A549 (cell line): ENCODE measurements around the gene GLP2R. TPM values are rescaled to one million over a fixed set of nuclear protein-coding genes. Genes with fewer than 3 reads are reported as not detected.

Source experiments
- ATAC-seq, 2 experiments: fragments of 200-7000 bp in 1 of 2; fragments of >200 bp in 1 of 2; cut with Nextera tagmentation in 1 of 2; cut with Tn5 transposase in 1 of 2; 3 replicates each; pipeline versions ENCODE4 v1.8.0 to v1.9.1; 2018 to 2020; ENCODE audit warnings: mild to moderate bottlenecking in 1 of 2, moderate library complexity in 1 of 2
- CTCF ChIA-PET: fragments of 300-600 bp; sonication (Branson Sonifier 250); formaldehyde crosslinking; extraction: SDS; loops from one replicate; lab custom pipeline; 2021; ENCODE audit warnings: antibody characterized with exemption, inconsistent platforms; lab: Yijun Ruan, JAX
- POLR2A ChIA-PET: fragments of 350-600 bp; formaldehyde crosslinking; extraction: SDS; loops from one replicate; lab custom pipeline; 2021; ENCODE audit warnings: antibody characterized with exemption, inconsistent platforms; lab: Yijun Ruan, JAX
- DNase-seq, 2 experiments: peaks; one replicate each; pipeline versions ENCODE4 v3.0.0 to v3.0.0-alpha.2; 2011 to 2016; ENCODE audit warnings: low read depth in 1 of 2, low spot score in 1 of 2
- FAIRE-seq: peaks from 2 replicates; lab custom pipeline; 2011; peaks lifted over from hg19 to GRCh38; lab: Jason Lieb, UNC
- H3K27ac ChIP-seq, 2 experiments: fragments of >200 bp; sonication (Bioruptor Twin); formaldehyde crosslinking; 3 replicates each; pipeline ENCODE4 v1.5.1; 2016 to 2017
- H3K4me1 ChIP-seq: fragments of >200 bp; sonication (Bioruptor Twin); formaldehyde crosslinking; 3 replicates; pipeline ENCODE4 v1.6.1; 2016
- H3K4me2 ChIP-seq: fragments of >200 bp; sonication (Bioruptor Twin); formaldehyde crosslinking; 3 replicates; pipeline ENCODE4 v1.6.1; 2016
- H3K4me3 ChIP-seq: fragments of >200 bp; sonication (Bioruptor Twin); formaldehyde crosslinking; 3 replicates; pipeline ENCODE4 v1.5.1; 2016
- H3K9me3 ChIP-seq: fragments of >200 bp; sonication (Bioruptor Twin); formaldehyde crosslinking; 3 replicates; pipeline ENCODE4 v1.6.1; 2016
- CEBPB ChIP-seq, 2 experiments: fragments of >200 bp in 1 of 2; sonication (Bioruptor Twin) in 1 of 2; formaldehyde crosslinking in 1 of 2; IDR thresholded peaks; 2 replicates each; pipeline ENCODE4 v1.6.1; 2012 to 2016
- CHD2 ChIP-seq: fragments of 150-350 bp; IDR thresholded peaks from 2 replicates; pipeline ENCODE4 v1.6.1; 2014; ENCODE audit warnings: low read length; ENCODE audit not compliant: partially characterized antibody
- EP300 ChIP-seq, 2 experiments: fragments of >200 bp; sonication (Bioruptor Twin); formaldehyde crosslinking; IDR thresholded peaks; 2 replicates in 1 of 2; 3 replicates in 1 of 2; pipeline ENCODE4 v1.6.1; 2016 to 2017
- ESRRA ChIP-seq: fragments of 150-350 bp; IDR thresholded peaks from 2 replicates; pipeline ENCODE4 v1.6.1; 2014; ENCODE audit warnings: mild to moderate bottlenecking, low read length, borderline replicate concordance
- FOSB ChIP-seq: fragments of 250-450 bp; sonication (Bioruptor Pico); IDR thresholded peaks from 2 replicates; pipeline ENCODE4 v1.5.0; 2020; ENCODE audit warnings: mild to moderate bottlenecking, moderate library complexity
- GATA3 ChIP-seq: IDR thresholded peaks from 2 replicates; pipeline ENCODE4 v1.6.1; 2012; ENCODE audit warnings: borderline replicate concordance
- HOXA7 ChIP-seq: fragments of 250-450 bp; sonication (Bioruptor Pico); IDR thresholded peaks from 2 replicates; pipeline ENCODE4 v1.5.0; 2020; ENCODE audit warnings: mild to moderate bottlenecking, moderate library complexity
- JUNB ChIP-seq: fragments of >200 bp; sonication (Bioruptor Twin); formaldehyde crosslinking; IDR thresholded peaks from 2 replicates; pipeline ENCODE4 v1.6.1; 2016
- POLR2A ChIP-seq: IDR thresholded peaks from 2 replicates; pipeline ENCODE4 v1.6.1; 2012; ENCODE audit warnings: mild to moderate bottlenecking, low read length
- POLR2AphosphoS2 ChIP-seq: conservative IDR thresholded peaks from 2 replicates; pipeline ENCODE4 v1.6.1; 2012; ENCODE audit warnings: low read length, improper control_type of control experiment, inconsistent platforms
- RAD21 ChIP-seq, 2 experiments: fragments of >200 bp in 1 of 2; sonication (Bioruptor Twin) in 1 of 2; formaldehyde crosslinking in 1 of 2; IDR thresholded peaks in 1 of 2; conservative IDR thresholded peaks in 1 of 2; 2 replicates in 1 of 2; 3 replicates in 1 of 2; pipeline ENCODE4 v1.6.1; 2012 to 2018; ENCODE audit warnings: inconsistent platforms in 1 of 2
- RARB ChIP-seq: fragments of 250-450 bp; sonication (Bioruptor Pico); IDR thresholded peaks from 2 replicates; pipeline ENCODE4 v1.8.0; 2021; ENCODE audit warnings: mild to moderate bottlenecking, moderate library complexity
- RFX5 ChIP-seq: fragments of 450-650 bp; IDR thresholded peaks from 2 replicates; pipeline ENCODE4 v1.7.1; 2014; ENCODE audit warnings: antibody characterized with exemption, mild to moderate bottlenecking, moderate library complexity
- RNF2 ChIP-seq: fragments of 200-600 bp; sonication (generic); IDR thresholded peaks from 2 replicates; pipeline ENCODE4 v1.6.1; 2016; ENCODE audit warnings: low read depth, mild to moderate bottlenecking, antibody characterized with exemption, moderate library complexity, borderline replicate concordance
- SREBF2 ChIP-seq: fragments of 450-650 bp; IDR thresholded peaks from 2 replicates; pipeline ENCODE4 v1.6.1; 2014; ENCODE audit warnings: mild to moderate bottlenecking, moderate library complexity
- TFCP2L1 ChIP-seq: fragments of 250-450 bp; sonication (Bioruptor Pico); IDR thresholded peaks from 2 replicates; pipeline ENCODE4 v1.5.0; 2021; ENCODE audit warnings: mild to moderate bottlenecking
- TP53 ChIP-seq: fragments of 250-450 bp; sonication (Bioruptor Pico); IDR thresholded peaks from 2 replicates; pipeline ENCODE4 v1.5.0; 2021; ENCODE audit warnings: mild to moderate bottlenecking, moderate library complexity
- ZC3H11A ChIP-seq: fragments of 450-650 bp; IDR thresholded peaks from 2 replicates; pipeline ENCODE4 v1.6.1; 2014; ENCODE audit warnings: antibody characterized with exemption, mild to moderate bottlenecking
- WGBS: methylation state at CpG from one replicate; pipeline ENCODE4 v1.1.6; 2017; ENCODE audit errors: missing lambda C conversion rate; 5-methylcytosine and 5-hydroxymethylcytosine counted together
- polyA plus RNA-seq, 4 experiments: library from polyadenylated mRNA; depleted of rRNA in 3 of 4; stranded (reverse); fragments of >200 nt; fragmentation: RNase III in 1 of 4; extraction: RNeasy Plus Mini Kit Qiagen cat#74134 plus additional on column Dnase treatment in 1 of 4; gene quantifications; 2 replicates in 3 of 4; 3 replicates in 1 of 4; pipeline ENCODE4 v1.2.3, GENCODE V29; 2011 to 2017
- TF ChIP-seq, protein P1 (sequence below): fragments of >200 bp; sonication (Bioruptor Twin); formaldehyde crosslinking; IDR thresholded peaks from 3 replicates; pipeline ENCODE4 v1.5.1; 2016
- TF ChIP-seq, protein P2 (sequence below): fragments of 250-450 bp; sonication (Bioruptor Pico); IDR thresholded peaks from 2 replicates; pipeline ENCODE4 v1.5.0; 2020; ENCODE audit warnings: low read depth, mild to moderate bottlenecking, moderate library complexity
- TF ChIP-seq, protein P3 (sequence below): fragments of >200 bp; sonication (Bioruptor Twin); formaldehyde crosslinking; IDR thresholded peaks from 2 replicates; pipeline ENCODE4 v1.6.1; 2016

GLP2R gene
- polyA plus RNA-seq, 2 of the 4 experiments (the other 2 are of a cell fraction), result 27.9 to 48.7 TPM

DNA sequence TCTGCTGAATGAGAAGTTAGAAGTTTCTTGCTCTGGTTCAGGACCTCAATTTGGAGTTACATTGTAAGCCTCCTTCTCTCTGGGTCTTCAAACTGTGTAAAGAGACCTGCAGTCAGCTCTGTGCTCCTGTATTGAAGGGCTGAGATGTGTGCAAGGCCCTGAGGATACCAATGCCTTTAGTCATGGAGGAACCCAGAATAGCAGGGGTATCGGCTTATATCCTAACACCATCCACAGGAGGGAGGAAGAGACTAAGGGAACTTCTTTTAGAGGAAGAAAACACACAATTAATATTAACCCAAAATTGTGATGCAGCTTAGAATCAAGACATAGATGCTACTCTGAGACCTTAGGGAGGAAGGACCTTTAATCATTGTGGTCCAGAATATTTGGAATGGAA is 36.5 kb downstream of the GLP2R start:
- TF ChIP-seq RAD21 (conservative IDR thresholded peaks at IDR 0.05 in 1 of 2, IDR thresholded peaks at IDR 0.05 in 1 of 2), result 0 out of 5 replicates have a peak, but pooled peaks of 1 of the 2 experiments have one; percentile 5
- TF ChIP-seq POLR2AphosphoS2, result no peak
- ATAC-seq (peak; percentile 65 to 71; a peak in 4 of 6 replicates), DNase-seq (peak in 1 of 2 experiments; percentile 24), FAIRE-seq (peak; percentile 94)
- ChIA-PET POLR2A (no interaction called here), CTCF (interaction anchor here (1.0 to 1.4 kb wide), 4 partner anchors 21 to 64 kb away, joined by 3 to 4 read pairs (median 4); no protein-coding TSS in a partner anchor)
- H3K9me3 ChIP-seq, result peaks cover 45% of the 10 kb centered on the region
- H3K4me3 ChIP-seq, result no peak overlapping the region
- no peak overlapping the region for H3K4me2 ChIP-seq
- 85% methylated on average over 1 of the region's 1 CpG for WGBS
- peaks cover 6% of the 10 kb centered on the region; the same call in 1 of the 3 replicates for H3K4me1 ChIP-seq
- peak overlapping the region in 1 of 2 experiments; percentile 27; a peak in 1 of 6 replicates for H3K27ac ChIP-seq

DNA sequence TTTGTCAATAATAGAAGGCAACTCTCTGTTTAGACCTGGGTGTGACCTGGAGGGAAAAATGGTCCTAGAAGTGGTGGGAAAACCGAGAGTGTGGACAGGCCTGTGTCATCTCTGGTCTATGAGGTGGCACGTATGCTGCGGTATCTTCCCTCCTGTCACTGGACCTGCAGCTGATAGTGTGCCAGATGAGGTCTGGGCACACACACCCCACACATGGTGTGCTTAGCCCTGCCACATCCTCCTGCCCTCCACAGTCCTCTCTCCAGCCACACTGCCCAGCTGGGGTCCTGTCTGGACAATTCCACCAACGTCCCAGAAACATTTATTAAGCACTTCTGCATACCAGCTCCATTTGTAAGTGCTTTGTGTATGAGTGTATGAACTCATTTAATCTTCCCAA is 37.2 kb downstream of the GLP2R start:
- H3K27ac ChIP-seq, result no peak overlapping the region
- H3K4me1 ChIP-seq, result peaks cover 12% of the 10 kb centered on the region; the same call in 1 of the 3 replicates
- no peak for DNase-seq
- peaks cover 38% of the 10 kb centered on the region for H3K9me3 ChIP-seq
- ATAC-seq, result 0 out of 6 replicates have a peak, but pooled peaks of 1 of the 2 experiments have one; percentile 31
- TF ChIP-seq SREBF2, result no peak
- TF ChIP-seq, protein P1, sequence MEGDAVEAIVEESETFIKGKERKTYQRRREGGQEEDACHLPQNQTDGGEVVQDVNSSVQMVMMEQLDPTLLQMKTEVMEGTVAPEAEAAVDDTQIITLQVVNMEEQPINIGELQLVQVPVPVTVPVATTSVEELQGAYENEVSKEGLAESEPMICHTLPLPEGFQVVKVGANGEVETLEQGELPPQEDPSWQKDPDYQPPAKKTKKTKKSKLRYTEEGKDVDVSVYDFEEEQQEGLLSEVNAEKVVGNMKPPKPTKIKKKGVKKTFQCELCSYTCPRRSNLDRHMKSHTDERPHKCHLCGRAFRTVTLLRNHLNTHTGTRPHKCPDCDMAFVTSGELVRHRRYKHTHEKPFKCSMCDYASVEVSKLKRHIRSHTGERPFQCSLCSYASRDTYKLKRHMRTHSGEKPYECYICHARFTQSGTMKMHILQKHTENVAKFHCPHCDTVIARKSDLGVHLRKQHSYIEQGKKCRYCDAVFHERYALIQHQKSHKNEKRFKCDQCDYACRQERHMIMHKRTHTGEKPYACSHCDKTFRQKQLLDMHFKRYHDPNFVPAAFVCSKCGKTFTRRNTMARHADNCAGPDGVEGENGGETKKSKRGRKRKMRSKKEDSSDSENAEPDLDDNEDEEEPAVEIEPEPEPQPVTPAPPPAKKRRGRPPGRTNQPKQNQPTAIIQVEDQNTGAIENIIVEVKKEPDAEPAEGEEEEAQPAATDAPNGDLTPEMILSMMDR, result no peak
- TF ChIP-seq FOSB, result no peak
- TF ChIP-seq, all 56 proteins: peak for 0
- FAIRE-seq, result no peak
- ChIA-PET CTCF (interaction anchor here (1.2 to 1.4 kb wide), 3 partner anchors 21 to 64 kb away, joined by 3 to 4 read pairs (median 4); no protein-coding TSS in a partner anchor), POLR2A (no interaction called here)
- no peak overlapping the region for H3K4me2 ChIP-seq
- WGBS, result 67% methylated on average over 4 of the region's 4 CpGs
- H3K4me3 ChIP-seq, result no peak overlapping the region

DNA sequence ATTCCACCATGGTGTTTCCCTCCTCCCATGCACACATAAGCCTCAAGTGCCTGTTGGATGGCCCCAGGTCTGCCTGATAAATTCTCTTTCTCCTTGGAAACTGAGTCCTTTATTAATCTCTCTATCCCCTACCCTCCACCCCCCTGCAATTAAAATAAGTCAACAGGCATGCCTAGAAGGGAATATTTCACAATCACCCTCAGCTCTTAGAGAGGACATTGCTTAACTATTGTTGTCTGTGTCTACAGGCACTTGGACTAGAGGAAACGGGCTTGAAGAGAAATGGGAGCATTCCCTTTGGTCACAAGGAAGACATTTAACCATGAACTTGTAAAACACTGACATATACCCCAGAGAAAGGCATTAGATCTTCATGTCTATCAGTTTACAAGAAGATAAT is 39.9 kb downstream of the GLP2R start:
- DNase-seq, result no peak
- Histone ChIP-seq H3K9me3 (peaks cover 22% of the 10 kb centered on the region), H3K4me1 (peaks cover 12% of the 10 kb centered on the region; the same call in 1 of the 3 replicates), H3K4me2 (no peak overlapping the region), H3K4me3 (no peak overlapping the region), H3K27ac (peak overlapping the region in 1 of 2 experiments; percentile 24; a peak in 2 of 6 replicates)
- ATAC-seq, result no peak
- POLR2A ChIA-PET, result no interaction called here
- TF ChIP-seq TP53 (CRISPR knock-in tag), result no peak
- TF ChIP-seq CEBPB (IDR thresholded peaks at IDR 0.05), result peak; percentile 16 to 45; a peak in 1 of 4 replicates
- FAIRE-seq, result no peak
- CTCF ChIA-PET, result interaction anchor here (0.9 to 1.6 kb wide), 3 partner anchors 10 to 20 kb away, joined by 3 to 4 read pairs (median 4); no protein-coding TSS in a partner anchor
- 39% methylated on average over 1 of the region's 1 CpG for WGBS

DNA sequence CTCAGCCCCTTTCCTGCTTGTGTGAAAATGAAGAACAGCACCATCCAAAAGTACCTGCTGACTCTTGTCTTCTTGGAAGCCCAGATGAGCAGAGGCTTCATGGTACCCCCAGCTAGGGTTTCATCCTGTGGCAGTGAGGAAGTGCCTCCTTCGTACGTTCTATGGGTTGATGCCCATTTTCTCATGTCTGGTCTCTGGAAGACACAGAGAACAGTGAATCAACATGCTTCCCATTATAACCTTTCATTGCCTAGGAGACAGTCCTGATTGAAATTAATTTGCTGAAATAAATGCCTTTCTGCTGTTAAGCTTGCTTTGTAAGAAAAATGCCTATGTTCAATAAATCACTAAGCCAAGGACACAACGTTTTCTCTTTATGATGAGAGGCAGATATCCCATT is 42.8 kb downstream of the GLP2R start:
- no peak for DNase-seq
- Histone ChIP-seq H3K4me3 (no peak overlapping the region), H3K27ac (no peak overlapping the region), H3K4me2 (no peak overlapping the region), H3K9me3 (peaks cover 10% of the 10 kb centered on the region; the same call in 2 of the 3 replicates), H3K4me1 (peaks cover 12% of the 10 kb centered on the region; the same call in 1 of the 3 replicates)
- POLR2A ChIA-PET, result no interaction called here
- 68% methylated on average over 3 of the region's 3 CpGs for WGBS
- no peak for TF ChIP-seq RFX5
- no peak for TF ChIP-seq ESRRA
- no peak for TF ChIP-seq CHD2
- TF ChIP-seq GATA3, result no peak
- TF ChIP-seq, protein P2, sequence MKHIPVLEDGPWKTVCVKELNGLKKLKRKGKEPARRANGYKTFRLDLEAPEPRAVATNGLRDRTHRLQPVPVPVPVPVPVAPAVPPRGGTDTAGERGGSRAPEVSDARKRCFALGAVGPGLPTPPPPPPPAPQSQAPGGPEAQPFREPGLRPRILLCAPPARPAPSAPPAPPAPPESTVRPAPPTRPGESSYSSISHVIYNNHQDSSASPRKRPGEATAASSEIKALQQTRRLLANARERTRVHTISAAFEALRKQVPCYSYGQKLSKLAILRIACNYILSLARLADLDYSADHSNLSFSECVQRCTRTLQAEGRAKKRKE (CRISPR knock-in tag), result no peak
- no peak for TF ChIP-seq EP300 (IDR thresholded peaks at IDR 0.05)
- TF ChIP-seq RARB, result no peak
- no peak for TF ChIP-seq RNF2
- no peak for TF ChIP-seq ZC3H11A
- no peak for TF ChIP-seq RAD21 (conservative IDR thresholded peaks at IDR 0.05 in 1 of 2, IDR thresholded peaks at IDR 0.05 in 1 of 2)
- TF ChIP-seq HOXA7 (CRISPR knock-in tag), result no peak
- TF ChIP-seq, protein P3, sequence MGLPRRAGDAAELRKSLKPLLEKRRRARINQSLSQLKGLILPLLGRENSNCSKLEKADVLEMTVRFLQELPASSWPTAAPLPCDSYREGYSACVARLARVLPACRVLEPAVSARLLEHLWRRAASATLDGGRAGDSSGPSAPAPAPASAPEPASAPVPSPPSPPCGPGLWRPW, result no peak
- no peak for TF ChIP-seq JUNB
- no peak for TF ChIP-seq TFCP2L1 (CRISPR knock-in tag)
- no peak for TF ChIP-seq SREBF2
- TF ChIP-seq POLR2A, result no peak
- CTCF ChIA-PET, result interaction anchor here (1.7 to 2.6 kb wide), 2 partner anchors 13 to 60 kb away, joined by 5 to 15 read pairs; no protein-coding TSS in a partner anchor
- ATAC-seq, result no peak
- FAIRE-seq, result peak; percentile 80
